ENCODE measurements around the gene PPP1R27.

PPP1R27 gene

GRCh38 chr17:81852237-81852636 lies 17.4 kb upstream of the PPP1R27 start:
- H3K36me3 Mint-ChIP-seq (ENCODE audit: low read depth), result peaks cover 48% of the 10 kb centered on the region
- no peak overlapping the region for H3K27ac Mint-ChIP-seq
- no peak overlapping the region for H3K4me3 Mint-ChIP-seq
- no peaks in the 10 kb centered on the region for H3K9me3 Mint-ChIP-seq
- DNase-seq (ENCODE audit: low spot score), result no peak
- peaks cover 8% of the 10 kb centered on the region for H3K4me1 Mint-ChIP-seq (ENCODE audit: low read depth)
- no peaks in the 10 kb centered on the region for H3K27me3 Mint-ChIP-seq (ENCODE audit: low read depth)

- Mint-ChIP-seq H3K36me3 (ENCODE audit: low read depth) (peaks cover 51% of the 10 kb centered on the region), H3K4me1 (ENCODE audit: low read depth) (peaks cover 8% of the 10 kb centered on the region), H3K27me3 (ENCODE audit: low read depth) (no peaks in the 10 kb centered on the region), H3K4me3 (no peak overlapping the region), H3K9me3 (no peaks in the 10 kb centered on the region), H3K27ac (no peak overlapping the region)
- no peak for DNase-seq (ENCODE audit: low spot score)
Observed at GRCh38 chr17:81851423-81851822, 16.6 kb upstream of the PPP1R27 start.

GRCh38 chr17:81849457-81849856 lies 14.6 kb upstream of the PPP1R27 start:
- Mint-ChIP-seq H3K4me3 (no peak overlapping the region), H3K27me3 (ENCODE audit: low read depth) (no peaks in the 10 kb centered on the region), H3K4me1 (ENCODE audit: low read depth) (peaks cover 4% of the 10 kb centered on the region), H3K36me3 (ENCODE audit: low read depth) (peaks cover 53% of the 10 kb centered on the region), H3K27ac (no peak overlapping the region), H3K9me3 (no peaks in the 10 kb centered on the region)
- DNase-seq (ENCODE audit: low spot score), result no peak

GRCh38 chr17:81846743-81847689 lies 12.2 kb upstream of the PPP1R27 start:
- peaks cover 44% of the 10 kb centered on the region for H3K36me3 Mint-ChIP-seq (ENCODE audit: low read depth)
- no peaks in the 10 kb centered on the region for H3K4me1 Mint-ChIP-seq (ENCODE audit: low read depth)
- no peak overlapping the region for H3K27ac Mint-ChIP-seq
- no peak for DNase-seq (ENCODE audit: low spot score)
- no peaks in the 10 kb centered on the region for H3K27me3 Mint-ChIP-seq (ENCODE audit: low read depth)
- H3K4me3 Mint-ChIP-seq, result no peak overlapping the region
- no peaks in the 10 kb centered on the region for H3K9me3 Mint-ChIP-seq

- Mint-ChIP-seq H3K36me3 (ENCODE audit: low read depth) (peaks cover 35% of the 10 kb centered on the region), H3K9me3 (no peaks in the 10 kb centered on the region), H3K27me3 (ENCODE audit: low read depth) (no peaks in the 10 kb centered on the region), H3K27ac (no peak overlapping the region), H3K4me3 (no peak overlapping the region), H3K4me1 (ENCODE audit: low read depth) (no peaks in the 10 kb centered on the region)
- DNase-seq (ENCODE audit: low spot score), result no peak
Observed at GRCh38 chr17:81845881-81846742, 11.3 kb upstream of the PPP1R27 start.

GRCh38 chr17:81845361-81845760 lies 10.5 kb upstream of the PPP1R27 start:
- Mint-ChIP-seq H3K36me3 (ENCODE audit: low read depth) (peaks cover 32% of the 10 kb centered on the region), H3K9me3 (no peaks in the 10 kb centered on the region), H3K4me3 (no peak overlapping the region), H3K27ac (no peak overlapping the region), H3K4me1 (ENCODE audit: low read depth) (no peaks in the 10 kb centered on the region), H3K27me3 (ENCODE audit: low read depth) (no peaks in the 10 kb centered on the region)
- DNase-seq (ENCODE audit: low spot score), result no peak

- H3K27ac Mint-ChIP-seq, result no peak overlapping the region
- no peaks in the 10 kb centered on the region for H3K4me1 Mint-ChIP-seq (ENCODE audit: low read depth)
- peaks cover 32% of the 10 kb centered on the region for H3K36me3 Mint-ChIP-seq (ENCODE audit: low read depth)
- no peaks in the 10 kb centered on the region for H3K27me3 Mint-ChIP-seq (ENCODE audit: low read depth)
- no peaks in the 10 kb centered on the region for H3K9me3 Mint-ChIP-seq
- no peak for DNase-seq (ENCODE audit: low spot score)
- no peak overlapping the region for H3K4me3 Mint-ChIP-seq
Observed at GRCh38 chr17:81844887-81845286, 10.0 kb upstream of the PPP1R27 start.

- Mint-ChIP-seq H3K4me3 (no peak overlapping the region), H3K36me3 (ENCODE audit: low read depth) (peaks cover 32% of the 10 kb centered on the region), H3K27ac (no peak overlapping the region), H3K4me1 (ENCODE audit: low read depth) (no peaks in the 10 kb centered on the region), H3K9me3 (no peaks in the 10 kb centered on the region), H3K27me3 (ENCODE audit: low read depth) (no peaks in the 10 kb centered on the region)
- DNase-seq (ENCODE audit: low spot score), result no peak
Observed at GRCh38 chr17:81844327-81844851, 9.5 kb upstream of the PPP1R27 start.

GRCh38 chr17:81843713-81844326 lies 9.0 kb upstream of the PPP1R27 start:
- H3K27ac Mint-ChIP-seq, result no peak overlapping the region
- H3K36me3 Mint-ChIP-seq (ENCODE audit: low read depth), result peaks cover 32% of the 10 kb centered on the region
- H3K4me1 Mint-ChIP-seq (ENCODE audit: low read depth), result no peaks in the 10 kb centered on the region
- H3K27me3 Mint-ChIP-seq (ENCODE audit: low read depth), result no peaks in the 10 kb centered on the region
- H3K4me3 Mint-ChIP-seq, result no peak overlapping the region
- no peak for DNase-seq (ENCODE audit: low spot score)
- no peaks in the 10 kb centered on the region for H3K9me3 Mint-ChIP-seq

GRCh38 chr17:81842725-81843504 lies 8.1 kb upstream of the PPP1R27 start:
- no peak for DNase-seq (ENCODE audit: low spot score)
- Mint-ChIP-seq H3K27ac (no peak overlapping the region), H3K36me3 (ENCODE audit: low read depth) (peaks cover 30% of the 10 kb centered on the region), H3K9me3 (no peaks in the 10 kb centered on the region), H3K4me3 (no peak overlapping the region), H3K4me1 (ENCODE audit: low read depth) (no peaks in the 10 kb centered on the region), H3K27me3 (ENCODE audit: low read depth) (no peaks in the 10 kb centered on the region)

GRCh38 chr17:81842378-81842724 lies 7.5 kb upstream of the PPP1R27 start:
- no peak for DNase-seq (ENCODE audit: low spot score)
- Mint-ChIP-seq H3K4me3 (no peak overlapping the region), H3K27me3 (ENCODE audit: low read depth) (no peaks in the 10 kb centered on the region), H3K36me3 (ENCODE audit: low read depth) (peaks cover 29% of the 10 kb centered on the region), H3K27ac (no peak overlapping the region), H3K9me3 (no peaks in the 10 kb centered on the region), H3K4me1 (ENCODE audit: low read depth) (no peaks in the 10 kb centered on the region)

GRCh38 chr17:81841866-81842265 lies 7.0 kb upstream of the PPP1R27 start:
- no peaks in the 10 kb centered on the region for H3K27me3 Mint-ChIP-seq (ENCODE audit: low read depth)
- H3K4me1 Mint-ChIP-seq (ENCODE audit: low read depth), result no peaks in the 10 kb centered on the region
- H3K36me3 Mint-ChIP-seq (ENCODE audit: low read depth), result peaks cover 26% of the 10 kb centered on the region
- H3K4me3 Mint-ChIP-seq, result no peak overlapping the region
- no peak overlapping the region for H3K27ac Mint-ChIP-seq
- no peak for DNase-seq (ENCODE audit: low spot score)
- no peaks in the 10 kb centered on the region for H3K9me3 Mint-ChIP-seq
